H1 (cell line): ENCODE measurements around the gene PEAK3.

Experiments
- CBX8 ChIP-seq: fragments of 300-800, 300-1000 bp; sonication (generic); IDR thresholded peaks from 2 replicates; pipeline ENCODE4 v1.7.1; 2016; ENCODE audit warnings: low read depth, low read length, borderline replicate concordance
- CHD2 ChIP-seq: IDR thresholded peaks from 2 replicates; pipeline ENCODE4 v1.6.1; 2012; ENCODE audit warnings: low read length, improper control_type of control experiment
- CTCF ChIP-seq, 3 experiments: IDR thresholded peaks; 1 replicate in 2 of 3; 2 replicates in 1 of 3; pipeline versions ENCODE4 v1.5.1 to v1.6.1; 2011; ENCODE audit warnings: low read length in 3 of 3, mild to moderate bottlenecking in 3 of 3, inconsistent platforms in 2 of 3, low read depth in 1 of 3, moderate library complexity in 1 of 3; ENCODE audit not compliant: insufficient read depth in 1 of 3; ENCODE audit errors: control extremely low read depth in 1 of 3
- EZH2 ChIP-seq: fragments of 200-600 bp; sonication (generic); IDR thresholded peaks from 2 replicates; pipeline ENCODE4 v1.7.1; 2012; ENCODE audit warnings: low read depth, mild to moderate bottlenecking, moderate library complexity, low read length, inconsistent platforms; ENCODE audit not compliant: severe bottlenecking
- JUND ChIP-seq: IDR thresholded peaks from 2 replicates; pipeline ENCODE4 v1.6.1; 2011; ENCODE audit warnings: mild to moderate bottlenecking, improper control_type of control experiment, low read length
- MAX ChIP-seq: IDR thresholded peaks from 2 replicates; pipeline ENCODE4 v1.6.1; 2012; ENCODE audit warnings: inconsistent platforms
- POLR2A ChIP-seq, 2 experiments: IDR thresholded peaks; 1 replicate in 1 of 2; 2 replicates in 1 of 2; pipeline ENCODE4 v1.6.1; 2011; ENCODE audit warnings: low read depth in 2 of 2, low read length in 2 of 2, mild to moderate bottlenecking in 2 of 2; ENCODE audit errors: control extremely low read depth in 1 of 2
- POU5F1 ChIP-seq: IDR thresholded peaks from 2 replicates; pipeline ENCODE4 v1.6.1; 2011; ENCODE audit warnings: low read depth, mild to moderate bottlenecking, low read length, moderate library complexity
- RAD21 ChIP-seq, 2 experiments: IDR thresholded peaks in 1 of 2; conservative IDR thresholded peaks in 1 of 2; 2 replicates each; pipeline ENCODE4 v1.6.1; 2011; ENCODE audit warnings: low read depth in 2 of 2, low read length in 2 of 2, improper control_type of control experiment in 1 of 2, inconsistent platforms in 1 of 2, mild to moderate bottlenecking in 1 of 2, moderate library complexity in 1 of 2
- SAP30 ChIP-seq: fragments of 300-600 bp; sonication (generic); IDR thresholded peaks from 2 replicates; pipeline ENCODE4 v1.7.1; 2012; ENCODE audit warnings: low read length, moderate library complexity, mild to moderate bottlenecking, inconsistent platforms; ENCODE audit not compliant: insufficient read depth, insufficient replicate concordance
- SP1 ChIP-seq: IDR thresholded peaks from 2 replicates; pipeline ENCODE4 v1.6.1; 2011; ENCODE audit warnings: low read depth, low read length
- TEAD4 ChIP-seq: IDR thresholded peaks from 2 replicates; pipeline ENCODE4 v1.6.1; 2012; ENCODE audit warnings: low read depth, low read length, inconsistent platforms, mixed read lengths
- USF2 ChIP-seq: IDR thresholded peaks from 2 replicates; pipeline ENCODE4 v1.6.1; 2011; ENCODE audit warnings: low read length, improper control_type of control experiment
- ZNF274 ChIP-seq: IDR thresholded peaks from 2 replicates; pipeline ENCODE4 v1.7.0; 2012; ENCODE audit warnings: low read length, borderline replicate concordance; ENCODE audit errors: extremely low read depth

- no peak for TF ChIP-seq POLR2A (IDR thresholded peaks at IDR 0.05; ENCODE audit: control extremely low read depth in 1 of 2, low read depth in 2 of 2, low read length in 2 of 2)
- no peak for TF ChIP-seq MAX
- no peak for TF ChIP-seq CTCF (IDR thresholded peaks at IDR 0.05; ENCODE audit: control extremely low read depth in 1 of 3, insufficient read depth in 1 of 3, low read depth in 1 of 3, low read length in 3 of 3)
- TF ChIP-seq ZNF274, result no peak
- TF ChIP-seq EZH2, result no peak
- no peak for TF ChIP-seq POU5F1
- no peak for TF ChIP-seq SP1
- TF ChIP-seq CBX8, result no peak
- no peak for TF ChIP-seq RAD21 (IDR thresholded peaks at IDR 0.05 in 1 of 2, conservative IDR thresholded peaks at IDR 0.05 in 1 of 2; ENCODE audit: low read depth in 2 of 2, low read length in 2 of 2)
- TF ChIP-seq USF2, result no peak
- no peak for TF ChIP-seq SAP30
- no peak for TF ChIP-seq TEAD4
- TF ChIP-seq CHD2, result no peak
- no peak for TF ChIP-seq JUND
These were observed 51.9 kb downstream of the PEAK3 start for GRCh38 chr19:2230033-2230531.
